ENCODE data around the gene MTR.

GRCh38 chr1:236836157-236836556 is 41.1 kb downstream of the MTR start:
- TF ChIP-seq, protein P1, sequence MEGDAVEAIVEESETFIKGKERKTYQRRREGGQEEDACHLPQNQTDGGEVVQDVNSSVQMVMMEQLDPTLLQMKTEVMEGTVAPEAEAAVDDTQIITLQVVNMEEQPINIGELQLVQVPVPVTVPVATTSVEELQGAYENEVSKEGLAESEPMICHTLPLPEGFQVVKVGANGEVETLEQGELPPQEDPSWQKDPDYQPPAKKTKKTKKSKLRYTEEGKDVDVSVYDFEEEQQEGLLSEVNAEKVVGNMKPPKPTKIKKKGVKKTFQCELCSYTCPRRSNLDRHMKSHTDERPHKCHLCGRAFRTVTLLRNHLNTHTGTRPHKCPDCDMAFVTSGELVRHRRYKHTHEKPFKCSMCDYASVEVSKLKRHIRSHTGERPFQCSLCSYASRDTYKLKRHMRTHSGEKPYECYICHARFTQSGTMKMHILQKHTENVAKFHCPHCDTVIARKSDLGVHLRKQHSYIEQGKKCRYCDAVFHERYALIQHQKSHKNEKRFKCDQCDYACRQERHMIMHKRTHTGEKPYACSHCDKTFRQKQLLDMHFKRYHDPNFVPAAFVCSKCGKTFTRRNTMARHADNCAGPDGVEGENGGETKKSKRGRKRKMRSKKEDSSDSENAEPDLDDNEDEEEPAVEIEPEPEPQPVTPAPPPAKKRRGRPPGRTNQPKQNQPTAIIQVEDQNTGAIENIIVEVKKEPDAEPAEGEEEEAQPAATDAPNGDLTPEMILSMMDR (IDR thresholded peaks at IDR 0.05; ENCODE audit: insufficient read depth, low read length, poor library complexity, severe bottlenecking), result no peak
- no peak for TF ChIP-seq EZH2phosphoT487 (conservative IDR thresholded peaks at IDR 0.05; ENCODE audit: low read length)

Measured in SU-DHL-6 (cell line).